Tibial artery (tissue), 4 donors: ENCODE measurements around the gene ARHGAP45.

Source experiments
- DNase-seq, 2 donors: peaks; one replicate each; pipeline ENCODE4 v3.0.0-alpha.2; 2019
- H3K27ac ChIP-seq, 2 donors: fragments of 200-600 bp; sonication (generic) in 1 of 2; 1 replicate in 1 of 2; 2 replicates in 1 of 2; pipeline ENCODE4 v1.5.1; 2018 to 2019; ENCODE audit warnings: mild to moderate bottlenecking in 1 of 2
- H3K27me3 ChIP-seq, 2 donors: fragments of 200-600 bp; sonication (generic) in 1 of 2; one replicate each; pipeline versions ENCODE4 v1.5.1 to v1.6.0; 2016 to 2019
- H3K36me3 ChIP-seq, 3 donors: fragments of 200-600 bp; sonication (generic) in 2 of 3; one replicate each; pipeline ENCODE4 v1.5.1; 2016 to 2019; ENCODE audit warnings: mild to moderate bottlenecking in 2 of 3
- H3K4me1 ChIP-seq, 4 donors: fragments of 200-600 bp; sonication (generic) in 2 of 4; 1 replicate in 3 of 4; 2 replicates in 1 of 4; pipeline ENCODE4 v1.5.1; 2016 to 2019
- H3K4me3 ChIP-seq, 2 donors: fragments of 200-600 bp; sonication (generic) in 1 of 2; 1 replicate in 1 of 2; 2 replicates in 1 of 2; pipeline ENCODE4 v1.5.1; 2018 to 2019; ENCODE audit warnings: mild to moderate bottlenecking in 2 of 2
- H3K9me3 ChIP-seq, 3 donors: fragments of 200-600 bp; sonication (generic) in 1 of 3; one replicate each; pipeline ENCODE4 v1.5.1; 2016 to 2019
- intact Hi-C: fragments of 100-400 bp; cut with DNase I; formaldehyde crosslinking; loops from one replicate; pipeline ENCODE4 v1.15.0; 2023; ENCODE audit warnings: low total_unique reads
- TF ChIP-seq, protein P1 (sequence below), 2 experiments: fragments of 200-600 bp in 1 of 2; fragments of 450-650 bp in 1 of 2; IDR thresholded peaks; one replicate each; pipeline ENCODE4 v1.5.1; 2017 to 2019; ENCODE audit warnings: antibody characterized with exemption in 2 of 2, mild to moderate bottlenecking in 1 of 2, moderate library complexity in 1 of 2

ARHGAP45 gene

DNA sequence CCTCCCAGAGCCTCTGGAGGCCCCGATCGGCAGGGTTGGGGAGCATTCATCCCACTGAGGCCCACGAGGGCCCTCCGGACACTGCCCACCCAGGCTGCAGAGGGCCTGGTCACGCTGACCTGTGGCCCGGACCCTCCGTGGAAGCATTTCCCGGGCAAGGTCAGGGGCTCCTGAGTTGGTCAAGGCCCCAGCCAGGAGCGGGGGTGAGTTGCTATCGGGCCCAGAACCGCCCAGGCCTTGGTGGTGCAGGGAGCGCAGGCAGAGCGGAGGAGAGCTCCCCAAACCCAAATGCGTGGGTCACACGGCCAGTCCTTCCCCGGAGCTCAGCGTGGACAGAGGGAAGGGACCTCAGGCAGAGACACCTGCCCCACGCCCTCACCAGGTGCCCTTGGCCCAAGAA, 62.6 kb downstream of the ARHGAP45 start:
- H3K27ac ChIP-seq = peak overlapping the region in 1 of 2 donors; percentile 1
- H3K4me1 ChIP-seq = peaks cover 0 to 67% (median 55%) of the 10 kb centered on the region in 4 donors
- H3K9me3 ChIP-seq = no peaks in the 10 kb centered on the region
- DNase-seq = no peak
- TF ChIP-seq, protein P1, sequence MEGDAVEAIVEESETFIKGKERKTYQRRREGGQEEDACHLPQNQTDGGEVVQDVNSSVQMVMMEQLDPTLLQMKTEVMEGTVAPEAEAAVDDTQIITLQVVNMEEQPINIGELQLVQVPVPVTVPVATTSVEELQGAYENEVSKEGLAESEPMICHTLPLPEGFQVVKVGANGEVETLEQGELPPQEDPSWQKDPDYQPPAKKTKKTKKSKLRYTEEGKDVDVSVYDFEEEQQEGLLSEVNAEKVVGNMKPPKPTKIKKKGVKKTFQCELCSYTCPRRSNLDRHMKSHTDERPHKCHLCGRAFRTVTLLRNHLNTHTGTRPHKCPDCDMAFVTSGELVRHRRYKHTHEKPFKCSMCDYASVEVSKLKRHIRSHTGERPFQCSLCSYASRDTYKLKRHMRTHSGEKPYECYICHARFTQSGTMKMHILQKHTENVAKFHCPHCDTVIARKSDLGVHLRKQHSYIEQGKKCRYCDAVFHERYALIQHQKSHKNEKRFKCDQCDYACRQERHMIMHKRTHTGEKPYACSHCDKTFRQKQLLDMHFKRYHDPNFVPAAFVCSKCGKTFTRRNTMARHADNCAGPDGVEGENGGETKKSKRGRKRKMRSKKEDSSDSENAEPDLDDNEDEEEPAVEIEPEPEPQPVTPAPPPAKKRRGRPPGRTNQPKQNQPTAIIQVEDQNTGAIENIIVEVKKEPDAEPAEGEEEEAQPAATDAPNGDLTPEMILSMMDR (IDR thresholded peaks at IDR 0.05) = no peak
- H3K27me3 ChIP-seq = no peaks in the 10 kb centered on the region
- no peak overlapping the region for H3K4me3 ChIP-seq
- intact Hi-C loops = no loop called here
- peaks cover 4 to 35% (median 23%) of the 10 kb centered on the region in 3 donors for H3K36me3 ChIP-seq

DNA sequence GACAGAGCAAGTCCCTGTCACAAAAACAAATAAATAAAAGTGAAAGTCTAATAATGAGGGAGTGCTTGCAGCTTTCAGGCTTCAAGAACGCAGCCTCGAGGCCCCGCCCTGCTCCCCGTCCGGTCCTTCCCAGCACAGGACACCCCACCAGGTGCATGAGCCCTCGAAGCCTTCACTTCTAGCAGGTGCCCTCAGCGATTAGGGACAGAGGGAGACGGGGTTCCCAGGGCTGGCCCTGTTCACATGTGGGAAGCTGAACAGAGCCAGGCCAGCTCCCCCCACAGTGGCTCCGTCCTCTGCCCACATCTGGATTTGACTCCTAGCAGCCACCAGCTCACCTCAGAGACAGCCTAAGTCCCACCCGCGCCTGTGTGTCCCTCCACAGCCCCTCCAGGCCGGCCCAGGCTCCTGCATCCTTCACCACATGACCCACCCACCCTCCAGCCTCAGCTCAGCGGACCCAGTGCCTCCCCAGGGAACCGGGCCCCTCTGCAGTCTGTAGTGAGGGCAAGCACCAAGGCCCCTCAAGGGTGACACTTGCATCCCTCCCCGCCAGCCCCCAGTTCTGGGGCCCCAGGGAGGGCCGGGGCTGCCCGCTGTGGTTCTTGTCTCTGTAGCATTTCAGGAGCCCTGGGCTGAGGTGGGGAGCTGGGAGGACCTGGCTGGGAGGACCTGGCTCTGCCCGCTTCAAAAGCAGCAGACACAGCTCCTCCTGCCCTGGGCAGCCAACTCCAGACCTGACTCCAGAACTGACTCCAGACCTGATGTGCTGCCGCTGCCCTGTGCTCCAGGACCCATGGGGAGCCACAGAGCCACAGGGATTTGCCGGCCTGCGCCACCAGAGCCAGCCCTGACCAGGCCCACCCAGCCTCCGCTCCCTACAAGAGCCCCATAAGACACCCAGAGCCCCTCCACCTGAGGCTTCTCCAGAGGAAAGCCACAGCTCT, 64.1 kb downstream of the ARHGAP45 start:
- Histone ChIP-seq H3K36me3 (peaks cover 4 to 26% (median 18%) of the 10 kb centered on the region in 3 donors), H3K9me3 (no peaks in the 10 kb centered on the region), H3K27ac (peak overlapping the region; percentile 86), H3K4me1 (peaks cover 0 to 60% (median 56%) of the 10 kb centered on the region in 4 donors), H3K27me3 (no peaks in the 10 kb centered on the region), H3K4me3 (peak overlapping the region; percentile 64 to 67)
- peak in 1 of 2 donors; percentile 29 for DNase-seq
- TF ChIP-seq, protein P1 (IDR thresholded peaks at IDR 0.05) = no peak
- intact Hi-C loops = no loop called here

DNA sequence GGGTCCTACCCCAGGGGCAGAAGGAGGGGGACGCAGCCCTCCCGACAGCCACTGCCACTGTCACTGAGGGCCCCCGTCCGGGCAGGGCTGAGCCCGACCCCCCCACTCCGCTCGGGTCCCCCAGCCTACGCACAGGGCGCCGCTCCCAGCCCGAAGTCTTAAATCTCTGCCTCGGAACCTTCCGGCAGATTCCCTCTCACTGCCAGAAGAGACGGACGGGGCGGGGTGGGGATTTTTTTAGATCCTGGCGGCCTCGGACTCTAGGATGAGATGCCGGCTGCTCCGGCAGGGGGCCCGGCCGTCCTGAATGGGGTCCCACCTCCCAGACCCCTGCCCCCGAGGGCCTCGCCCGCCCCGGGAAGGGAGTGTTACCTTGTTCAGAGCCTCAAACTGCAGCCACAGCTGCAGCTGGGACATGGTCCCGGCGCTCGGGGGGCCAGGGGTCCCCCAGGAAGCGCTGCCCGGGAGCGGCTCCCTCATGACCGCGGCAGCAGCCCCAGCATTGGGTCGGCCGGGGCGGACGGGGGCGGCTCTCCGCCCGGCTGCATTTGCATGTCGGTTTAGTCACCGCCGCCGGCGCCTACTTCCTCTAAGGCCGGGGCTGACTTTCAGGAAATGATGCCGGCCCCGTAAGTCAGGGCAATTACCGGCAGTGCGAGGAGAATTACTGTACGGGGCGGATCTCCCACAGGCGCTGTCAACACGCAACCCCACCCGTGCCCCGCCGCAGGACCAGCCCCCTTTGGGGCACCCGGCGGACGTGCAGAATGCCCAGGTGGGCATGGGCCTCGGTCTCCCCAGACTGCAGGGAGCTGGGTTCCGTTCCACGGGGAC, 65.0 kb downstream of the ARHGAP45 start:
- DNase-seq = peak; percentile 92
- TF ChIP-seq, protein P1 (IDR thresholded peaks at IDR 0.05) = peak; percentile 17 to 47
- H3K4me3 ChIP-seq = peak overlapping the region; percentile 64 to 67
- peak overlapping the region; percentile 86 for H3K27ac ChIP-seq
- intact Hi-C loops = no loop called here
- peaks cover 0 to 61% (median 48%) of the 10 kb centered on the region in 4 donors for H3K4me1 ChIP-seq
- H3K27me3 ChIP-seq = no peaks in the 10 kb centered on the region
- peaks cover 0 to 22% (median 10%) of the 10 kb centered on the region in 3 donors for H3K36me3 ChIP-seq
- H3K9me3 ChIP-seq = no peaks in the 10 kb centered on the region

DNA sequence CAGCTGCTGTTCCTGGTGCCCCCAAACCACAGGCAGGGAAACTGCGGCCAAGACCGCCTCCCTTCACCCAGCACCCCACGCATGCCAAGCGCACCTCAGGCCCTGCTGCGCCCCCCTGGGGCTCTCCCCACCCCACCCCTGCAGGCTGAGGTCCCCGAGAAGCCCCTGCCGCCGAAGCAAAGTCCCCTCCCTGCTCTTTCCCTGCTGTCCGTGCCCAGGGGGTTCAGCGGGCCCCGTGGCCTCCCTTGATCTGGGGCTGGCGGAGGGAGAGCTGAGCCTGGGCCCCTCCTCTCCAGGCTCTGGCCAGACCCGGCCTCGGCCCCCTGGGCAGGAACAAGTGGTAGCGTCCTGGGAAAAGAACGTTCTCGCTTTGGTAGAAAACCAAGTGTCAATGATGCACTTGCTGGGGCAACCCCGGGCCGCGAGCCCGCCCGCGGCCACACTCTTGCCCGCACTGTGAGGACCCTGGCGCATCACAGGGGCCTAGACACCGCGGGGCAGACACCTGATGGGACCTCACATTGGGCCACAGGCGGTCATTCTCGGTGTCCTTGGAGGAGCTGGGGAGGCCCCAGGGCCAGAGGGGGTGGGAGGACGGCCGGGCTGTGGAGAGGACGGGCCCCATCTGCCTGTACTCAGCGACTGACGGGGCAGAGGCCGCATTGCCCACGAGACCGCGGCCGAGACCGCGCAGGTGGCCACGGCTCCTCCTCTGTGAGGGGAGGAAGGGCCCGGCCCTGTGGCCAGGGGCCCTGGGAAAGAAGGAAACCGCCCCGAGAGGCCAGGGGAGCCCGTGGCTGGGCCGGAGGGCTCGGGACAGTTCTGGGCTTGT, 65.8 kb downstream of the ARHGAP45 start:
- Histone ChIP-seq H3K4me3 (peak overlapping the region; percentile 64 to 67), H3K36me3 (peaks cover 0 to 13% (median 1%) of the 10 kb centered on the region in 3 donors), H3K9me3 (no peaks in the 10 kb centered on the region), H3K4me1 (peaks cover 0 to 61% (median 44%) of the 10 kb centered on the region in 4 donors), H3K27ac (peak overlapping the region; percentile 86), H3K27me3 (no peaks in the 10 kb centered on the region)
- TF ChIP-seq, protein P1 (IDR thresholded peaks at IDR 0.05) = no peak
- no peak for DNase-seq
- intact Hi-C loops = no loop called here

DNA sequence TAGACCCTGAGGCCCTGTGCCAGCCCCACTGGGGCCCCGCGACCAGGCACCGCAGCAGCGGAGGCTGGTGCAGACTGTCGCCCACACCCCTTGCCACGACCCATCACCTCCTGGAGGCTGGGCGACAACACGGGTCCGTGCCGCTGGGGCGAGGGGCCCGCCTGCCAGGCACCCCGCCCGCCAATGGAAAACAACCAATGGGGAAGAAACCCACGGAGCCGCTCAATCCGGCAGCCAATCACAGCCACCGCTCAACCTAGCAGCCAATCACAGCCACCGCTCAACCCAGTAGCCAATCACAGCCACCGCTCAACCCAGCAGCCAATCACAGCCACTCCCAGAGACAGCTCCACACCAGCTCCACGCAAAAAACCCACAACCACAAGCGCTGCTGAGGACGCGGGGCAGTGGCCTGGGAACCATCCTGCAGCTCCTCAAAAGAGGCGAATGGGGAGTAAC, 66.5 kb downstream of the ARHGAP45 start:
- intact Hi-C loops = no loop called here
- Histone ChIP-seq H3K27me3 (no peaks in the 10 kb centered on the region), H3K4me1 (peaks cover 0 to 61% (median 44%) of the 10 kb centered on the region in 4 donors), H3K4me3 (no peak overlapping the region), H3K9me3 (no peaks in the 10 kb centered on the region), H3K36me3 (peaks cover 0 to 13% (median 0%) of the 10 kb centered on the region in 3 donors), H3K27ac (peak overlapping the region; percentile 86)
- TF ChIP-seq, protein P1 (IDR thresholded peaks at IDR 0.05) = no peak
- DNase-seq = no peak
